Activated CD8-positive, alpha-beta memory T cell treated with anti-CD3 and anti-CD28 coated beads, Interleukin-2, amount 50 U/mL, for 4 hours (primary cell): ENCODE measurements around the gene PDLIM4.
A peak's percentile ranks its signal among the peaks of the same experiment; 100 is the strongest.

Experiments used
- DNase-seq: peaks from one replicate; pipeline ENCODE4 v3.0.0-alpha.2; 2020

Gene PDLIM4

DNA sequence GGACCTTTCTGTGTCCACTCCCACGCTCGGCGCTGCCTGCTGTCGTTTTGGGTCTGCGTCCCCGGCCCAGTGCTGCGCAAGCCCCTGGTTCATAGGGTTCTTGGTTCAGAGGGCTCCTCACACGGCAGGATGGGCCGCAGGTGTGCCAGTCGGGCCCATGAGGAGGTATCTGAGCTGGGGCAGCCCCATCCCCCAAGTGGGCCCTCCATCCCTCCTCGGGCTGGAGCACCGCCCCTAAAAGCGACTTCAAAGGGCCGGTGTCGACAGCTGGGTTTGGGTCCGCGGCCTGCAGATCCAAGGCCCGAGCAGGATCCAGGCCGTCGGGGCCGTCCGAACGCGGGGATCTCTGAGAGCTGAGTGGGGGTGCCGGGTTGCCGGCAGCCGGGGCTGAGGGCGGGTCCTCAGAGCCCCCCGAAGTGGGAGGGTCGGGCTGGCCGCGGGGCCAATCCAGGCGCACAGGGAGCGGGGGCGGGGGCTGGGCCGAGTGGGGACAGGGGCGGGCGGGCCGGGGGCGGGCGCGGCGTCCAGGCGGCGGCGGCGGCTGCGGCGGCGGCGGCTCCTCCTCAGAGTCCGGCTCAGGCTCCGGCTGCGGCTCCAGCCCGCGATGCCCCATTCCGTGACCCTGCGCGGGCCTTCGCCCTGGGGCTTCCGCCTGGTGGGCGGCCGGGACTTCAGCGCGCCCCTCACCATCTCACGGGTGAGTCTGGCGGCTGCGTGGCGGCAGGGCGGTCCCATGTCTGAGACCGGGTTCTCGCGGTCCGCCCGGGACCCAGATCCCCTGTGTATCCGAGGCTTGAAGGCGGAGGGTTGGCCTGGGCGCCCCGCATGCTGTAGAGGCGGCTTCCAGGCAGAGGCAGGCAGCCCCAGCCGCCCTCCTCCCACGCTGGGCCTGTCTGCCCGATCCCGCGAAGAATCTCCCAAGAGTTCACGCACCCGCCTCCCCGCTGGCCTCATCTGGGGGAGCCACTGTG lies at the start of gene PDLIM4:
TSS of gene PDLIM4 (plus strand) at position 566 of the 971 bp plus-strand sequence. CDS start at position 605, 39 bp downstream.
- DNase-seq = peak; percentile 13

GRCh38 chr5:132207778-132208177 lies 49.7 kb upstream of the PDLIM4 start:
- no peak for DNase-seq

- DNase-seq = no peak
These were observed 48.4 kb upstream of the PDLIM4 start for GRCh38 chr5:132209131-132209530.

DNA sequence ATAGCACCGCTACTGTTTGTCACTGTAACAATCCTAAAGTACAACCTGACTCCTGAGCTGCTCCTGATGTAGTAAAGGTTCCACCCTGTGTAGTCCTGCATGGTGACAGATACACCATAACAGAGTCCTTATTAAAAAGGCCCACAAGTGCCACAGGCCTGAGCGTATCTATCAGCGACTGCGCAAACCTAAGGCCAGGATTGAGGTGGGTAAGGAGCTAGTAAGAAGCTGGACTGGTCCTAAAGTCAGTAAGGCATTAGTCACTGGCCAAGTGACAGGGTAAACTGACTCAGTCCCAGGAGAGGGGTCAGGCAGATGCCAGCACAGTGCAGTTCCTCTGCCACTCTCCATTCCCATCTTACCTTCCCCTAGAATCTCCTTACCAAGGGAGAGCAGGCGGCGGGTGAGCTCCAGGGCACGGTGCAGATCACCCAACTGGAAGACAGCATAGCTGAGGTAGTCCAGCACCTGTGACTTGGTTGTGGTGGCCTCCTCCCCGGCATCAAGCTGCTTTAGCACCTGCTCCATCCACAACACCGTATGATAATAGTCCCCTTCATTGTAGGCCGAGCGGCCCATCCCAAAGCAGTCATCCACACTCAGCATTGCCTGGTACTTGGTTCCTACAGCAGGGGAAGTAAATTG lies 47.5 kb upstream of the PDLIM4 start:
- no peak for DNase-seq

DNA sequence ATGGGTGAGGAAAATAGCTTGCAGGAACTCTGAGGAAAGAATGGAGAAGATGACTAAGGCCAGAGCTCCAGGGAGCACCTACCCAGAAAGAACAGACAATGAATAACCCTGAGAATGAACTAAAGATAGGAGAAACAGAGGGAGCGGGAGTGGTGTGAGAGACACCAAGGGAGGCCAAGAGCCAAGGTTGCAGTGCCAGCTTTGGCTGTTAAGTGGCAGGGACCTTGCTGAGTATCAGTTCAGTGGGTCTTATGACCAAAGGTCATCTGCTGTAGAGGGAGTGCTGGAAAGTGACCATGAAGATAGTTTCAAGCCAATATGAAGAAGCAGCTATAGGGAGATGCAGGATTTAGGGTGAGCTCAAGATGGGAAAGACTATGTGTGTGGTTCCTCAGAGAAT lies 46.6 kb upstream of the PDLIM4 start:
- no peak for DNase-seq

DNA sequence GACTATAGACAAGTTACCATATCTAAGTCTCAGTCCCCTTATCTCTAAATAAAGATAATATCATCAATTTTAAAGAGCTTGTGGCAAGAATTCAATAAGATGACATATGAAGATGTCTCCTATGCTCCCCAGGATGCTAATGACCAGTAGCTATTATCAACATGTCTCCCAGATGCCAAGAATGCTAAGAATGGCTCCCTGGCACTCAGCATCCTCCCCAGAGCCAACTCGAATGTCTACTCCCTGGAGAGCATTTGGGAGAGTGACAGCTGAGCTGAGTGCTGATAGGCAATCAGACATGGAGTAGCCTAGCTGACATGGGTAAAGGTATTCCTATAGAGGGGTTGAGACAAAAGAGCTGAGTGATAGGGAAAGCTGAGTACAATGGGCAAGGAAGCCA lies 45.7 kb upstream of the PDLIM4 start:
- DNase-seq = no peak

GRCh38 chr5:132213666-132214065 lies 43.8 kb upstream of the PDLIM4 start:
- no peak for DNase-seq

DNA sequence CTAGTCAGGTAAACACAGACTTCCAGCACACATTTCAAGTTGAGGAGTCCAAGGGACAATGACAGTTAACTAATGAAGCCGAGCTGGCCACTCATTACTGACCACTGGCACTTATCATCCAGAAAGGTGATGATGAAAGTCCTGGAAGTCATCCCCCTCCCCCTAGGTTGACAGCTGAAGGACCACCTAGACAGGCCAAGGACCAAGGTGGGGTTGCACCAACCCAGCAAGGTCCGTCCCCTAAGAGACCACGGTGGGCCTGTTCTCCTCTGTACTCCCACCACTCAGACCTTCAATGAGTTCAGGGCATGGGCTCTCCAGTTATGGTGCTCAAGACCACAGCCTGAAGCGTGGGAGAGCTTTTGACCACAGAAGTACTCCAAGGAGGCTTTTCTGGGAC lies 43.0 kb upstream of the PDLIM4 start:
- DNase-seq = no peak

- no peak for DNase-seq
These were observed 42.2 kb upstream of the PDLIM4 start for GRCh38 chr5:132215329-132215728.

DNA sequence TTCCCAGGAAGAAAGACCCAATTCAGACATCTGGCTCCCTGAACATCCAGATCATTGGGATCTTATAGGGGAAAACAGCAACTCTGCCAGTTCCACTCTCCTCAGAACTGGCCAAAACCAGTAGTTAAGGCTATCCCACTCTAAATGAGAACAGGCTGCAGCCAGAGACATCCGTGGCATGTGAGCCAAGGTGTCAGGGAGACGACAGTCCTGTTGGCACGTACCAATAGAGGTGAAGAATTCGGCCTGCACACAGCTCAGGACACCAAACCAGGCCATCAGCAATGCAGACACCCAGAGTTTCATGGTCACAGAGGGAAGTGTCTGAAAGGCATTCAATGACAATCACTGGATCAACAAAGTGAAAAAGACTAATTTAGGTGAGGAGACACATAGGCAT lies 39.2 kb upstream of the PDLIM4 start:
- DNase-seq = no peak

- DNase-seq = no peak
These were observed 38.1 kb upstream of the PDLIM4 start for GRCh38 chr5:132219289-132219970.

DNA sequence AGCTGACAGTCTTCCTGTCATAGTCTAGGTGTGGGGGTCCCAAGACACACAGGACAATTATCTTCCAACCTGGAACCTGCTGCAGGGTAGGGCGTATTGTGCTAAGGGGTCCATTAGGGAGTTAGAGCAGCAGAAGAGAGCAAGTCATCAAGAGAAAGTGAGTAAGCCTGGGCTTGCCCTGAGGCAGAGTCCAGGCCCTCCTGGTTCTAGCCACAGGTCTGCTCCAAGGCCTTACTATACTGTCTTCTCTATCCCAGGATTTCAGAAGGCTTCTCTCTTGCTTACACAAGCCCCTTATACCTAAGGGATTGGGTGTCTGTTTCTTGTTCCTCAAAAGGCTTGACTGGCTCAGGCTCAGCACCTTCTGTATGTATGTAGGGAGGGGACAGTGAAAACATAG lies 37.5 kb upstream of the PDLIM4 start:
- no peak for DNase-seq

DNA sequence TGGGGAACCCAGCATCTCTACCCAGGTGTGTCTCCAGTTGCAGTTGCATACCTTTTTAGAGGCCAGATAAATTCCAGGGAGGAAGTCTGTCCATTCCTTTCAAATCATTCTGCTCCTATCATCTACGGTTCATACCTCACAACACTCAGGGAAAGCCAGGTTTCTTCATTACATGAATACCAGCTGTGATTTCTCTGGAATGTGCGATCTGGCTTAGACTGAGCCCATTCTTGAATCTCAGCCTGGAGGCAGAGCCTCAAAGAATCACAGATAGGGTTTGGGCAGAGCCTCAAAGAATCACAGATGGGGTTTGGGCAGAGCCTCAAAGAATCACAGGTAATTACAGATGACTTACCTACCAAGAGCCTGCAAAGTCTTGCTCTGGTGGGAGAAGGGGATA lies 37.0 kb upstream of the PDLIM4 start:
- no peak for DNase-seq

DNA sequence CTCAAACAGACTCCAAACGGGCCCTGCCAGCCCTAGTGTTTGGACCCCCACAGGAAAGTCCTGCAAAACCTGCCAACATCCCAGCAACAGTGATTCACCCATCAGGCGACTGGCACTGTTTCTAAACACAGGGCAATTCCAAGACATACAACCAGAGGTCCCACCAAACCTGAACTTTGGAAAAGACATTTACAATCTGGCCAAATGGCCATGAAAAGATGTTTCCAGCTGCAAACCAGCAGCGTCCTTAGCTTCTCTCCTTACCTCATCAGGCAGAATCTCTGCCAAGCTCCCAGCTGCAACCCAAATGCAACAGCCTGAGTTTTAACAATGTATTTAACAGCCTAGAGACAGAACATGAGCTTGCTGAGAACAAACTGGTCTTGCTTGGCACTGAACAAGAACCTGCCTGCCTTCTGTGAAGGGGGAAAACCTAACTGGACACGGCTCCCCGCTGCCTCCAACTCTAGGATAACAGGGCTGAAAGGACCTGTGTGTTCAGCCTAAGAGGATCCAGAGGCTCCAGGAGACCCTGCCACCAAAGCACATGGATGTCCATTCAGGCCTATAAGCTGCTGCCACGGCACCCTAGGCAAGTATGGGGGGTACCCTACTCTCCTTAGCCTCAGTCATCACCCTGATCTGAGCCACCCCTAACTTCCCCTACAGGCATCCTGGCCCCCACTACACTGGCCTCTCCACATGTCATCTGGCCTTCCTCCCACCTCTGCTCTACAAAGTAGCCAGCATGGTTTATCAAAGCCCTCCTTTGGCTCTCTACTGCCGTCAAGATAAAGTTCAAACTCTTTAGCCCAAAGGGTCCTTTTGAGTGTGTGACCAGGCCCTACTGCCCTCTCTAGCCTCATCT lies 35.5 kb upstream of the PDLIM4 start:
- no peak for DNase-seq

GRCh38 chr5:132222649-132223038 lies 34.9 kb upstream of the PDLIM4 start:
- no peak for DNase-seq

- DNase-seq = no peak
These were observed 33.6 kb upstream of the PDLIM4 start for GRCh38 chr5:132223861-132224260.

DNA sequence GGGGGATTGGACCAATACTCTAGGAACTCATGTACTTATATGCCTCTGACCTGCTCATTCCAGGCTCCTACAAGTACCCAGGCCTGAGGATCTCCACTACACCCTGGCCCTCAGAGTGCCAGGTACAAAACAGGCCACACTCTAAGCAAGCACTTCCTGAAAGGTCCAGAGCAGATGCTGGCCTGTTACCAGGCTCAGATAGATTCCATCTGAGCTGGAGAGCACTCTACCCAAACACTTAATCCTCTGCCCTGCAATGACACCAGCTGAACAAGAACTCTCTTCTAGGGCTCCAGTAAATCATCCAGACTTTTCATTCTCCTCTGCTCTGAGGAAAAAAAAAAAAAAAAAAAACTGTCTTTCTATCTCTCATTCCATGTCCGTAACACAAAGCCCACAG lies 32.8 kb upstream of the PDLIM4 start:
- no peak for DNase-seq

- peak; percentile 30 for DNase-seq
These were observed 32.1 kb upstream of the PDLIM4 start for GRCh38 chr5:132225165-132226032.

DNA sequence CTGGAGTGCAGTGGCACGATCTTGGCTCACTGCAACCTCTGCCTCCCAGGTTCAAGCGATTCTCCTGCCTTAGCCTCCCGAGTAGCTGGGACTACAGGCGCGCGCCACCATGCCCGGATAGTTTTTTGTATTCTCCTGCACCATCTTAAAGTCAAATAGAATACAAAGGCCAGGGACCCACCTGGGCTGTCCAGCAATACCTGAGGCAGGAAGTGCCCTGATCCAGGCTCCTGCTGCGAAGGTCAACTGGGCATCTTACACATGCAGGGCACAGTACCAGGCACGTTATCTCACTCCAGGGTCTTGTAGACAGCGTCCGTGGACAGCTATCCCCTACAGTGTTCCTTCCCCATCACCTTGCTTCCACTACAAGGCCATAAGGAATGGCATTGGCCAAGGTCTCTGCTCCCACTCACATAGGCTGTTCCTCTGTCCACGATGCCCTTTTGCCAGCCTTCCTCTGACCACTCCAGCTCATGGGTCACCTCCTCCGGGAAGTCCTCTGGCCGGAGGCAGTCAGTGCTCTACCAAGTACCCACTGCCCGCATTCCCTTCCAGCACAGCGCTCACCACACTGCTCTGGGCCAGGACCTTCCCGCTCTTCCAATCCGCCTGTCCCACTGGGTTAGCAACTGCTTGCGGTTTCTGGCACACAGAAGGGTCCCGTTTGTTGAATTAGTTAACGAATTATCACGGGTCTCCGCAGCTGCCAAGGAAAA lies 30.8 kb upstream of the PDLIM4 start:
- no peak for DNase-seq

- no peak for DNase-seq
These were observed 30.3 kb upstream of the PDLIM4 start for GRCh38 chr5:132227235-132227484.
